ACHN (cell line): ENCODE measurements around the gene ERBIN.
"Not testable (repeated sequence)": the region's sequence is repeated elsewhere in the genome, so short reads cannot be mapped to it uniquely, and the experiment has no call there.

Experiments
- DNase-seq: peaks from one replicate; pipeline ENCODE4 v3.0.0-alpha.2; 2015
- in situ Hi-C: cut with HindIII; loops from 2 replicates; pipeline ENCODE4 v1.10.0; 2017; ENCODE audit warnings: low sequenced_read_pairs, low pct_ligation_motif_present, low pct_unique_long_range_greater_than_20kb

Gene ERBIN

GRCh38 chr5:66057239-66057638, 130.9 kb downstream of the ERBIN start:
- in situ Hi-C loops, result no loop called here
- no peak for DNase-seq

- in situ Hi-C loops, DNase-seq: not testable (repeated sequence)
These were observed 134.9 kb downstream of the ERBIN start for GRCh38 chr5:66061320-66061719.

DNA sequence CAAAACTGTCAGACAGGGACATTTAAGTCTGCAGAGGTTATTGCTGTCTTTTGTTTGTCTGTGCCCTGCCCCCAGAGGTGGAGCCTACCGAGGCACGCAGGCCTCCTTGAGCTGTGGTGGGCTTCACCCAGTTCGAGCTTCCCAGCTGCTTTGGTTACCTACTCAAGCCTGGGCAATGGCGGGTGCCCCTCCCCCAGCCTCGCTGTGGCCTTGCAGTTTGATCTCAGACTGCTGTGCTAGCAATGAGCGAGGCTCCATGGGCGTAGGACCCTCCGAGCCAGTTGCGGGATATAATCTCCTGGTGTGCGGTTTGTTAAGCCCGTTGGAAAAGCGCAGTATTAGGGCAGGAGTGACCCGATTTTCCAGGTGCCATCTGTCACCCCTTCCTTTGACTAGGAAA, 136.7 kb downstream of the ERBIN start:
- DNase-seq, in situ Hi-C loops: not testable (repeated sequence)

- DNase-seq, result no peak
- in situ Hi-C loops, result no loop called here
These were observed 140.5 kb downstream of the ERBIN start for GRCh38 chr5:66066826-66067225.

GRCh38 chr5:66072031-66072430, 145.7 kb downstream of the ERBIN start:
- no peak for DNase-seq
- in situ Hi-C loops, result no loop called here

GRCh38 chr5:66074901-66075300, 148.5 kb downstream of the ERBIN start:
- in situ Hi-C loops, result no loop called here
- DNase-seq, result no peak

GRCh38 chr5:66080664-66081063, 154.3 kb downstream of the ERBIN start:
- in situ Hi-C loops, result no loop called here
- DNase-seq, result no peak

DNA sequence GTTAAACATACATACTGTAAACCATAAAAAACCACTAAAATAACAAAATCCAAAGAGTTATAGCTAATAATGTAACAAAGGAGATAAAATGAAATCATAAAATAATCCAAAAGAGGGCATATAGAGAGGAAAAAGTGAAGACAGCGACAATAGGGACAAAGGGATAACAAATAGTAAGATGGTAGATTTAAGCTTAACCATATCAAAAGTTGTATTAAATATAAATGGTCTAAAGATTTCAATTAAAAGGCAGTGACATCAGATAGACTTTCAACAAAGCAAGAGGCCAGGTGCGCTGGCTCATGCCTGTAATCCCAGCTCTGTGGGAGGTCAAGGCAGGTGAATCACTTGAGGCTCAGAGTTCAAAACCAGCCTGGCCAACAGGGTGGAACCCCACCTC, 163.0 kb downstream of the ERBIN start:
- in situ Hi-C loops, result no loop called here
- DNase-seq, result no peak

- in situ Hi-C loops, result no loop called here
These were observed 174.5 kb downstream of the ERBIN start for GRCh38 chr5:66100851-66101250.

DNA sequence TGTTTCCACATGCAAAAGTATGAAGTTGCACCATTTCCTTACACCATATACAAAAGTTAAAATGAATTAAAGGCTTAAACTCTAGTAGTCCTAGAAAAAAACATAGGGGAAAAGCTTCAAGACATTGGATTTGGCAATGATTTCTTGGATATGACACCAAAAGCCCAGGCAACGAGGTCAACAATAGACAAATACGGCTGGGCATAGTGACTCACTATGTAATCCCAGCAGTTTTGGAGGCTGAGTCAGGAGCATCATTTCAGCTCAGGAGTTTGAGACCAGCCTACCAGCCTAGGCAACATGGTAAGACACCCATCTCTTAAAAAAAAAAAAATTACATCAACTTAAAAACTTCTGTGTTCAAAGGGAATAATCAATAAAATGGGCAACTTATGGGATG, 186.8 kb downstream of the ERBIN start:
- in situ Hi-C loops, result no loop called here
- peak; percentile 59 for DNase-seq

More at GRCh38 chr5:66100851-66101250, 174.5 kb downstream of the ERBIN start:
- DNase-seq, result no peak

GRCh38 chr5:66118304-66118703, 191.9 kb downstream of the ERBIN start:
- in situ Hi-C loops, result no loop called here

DNA sequence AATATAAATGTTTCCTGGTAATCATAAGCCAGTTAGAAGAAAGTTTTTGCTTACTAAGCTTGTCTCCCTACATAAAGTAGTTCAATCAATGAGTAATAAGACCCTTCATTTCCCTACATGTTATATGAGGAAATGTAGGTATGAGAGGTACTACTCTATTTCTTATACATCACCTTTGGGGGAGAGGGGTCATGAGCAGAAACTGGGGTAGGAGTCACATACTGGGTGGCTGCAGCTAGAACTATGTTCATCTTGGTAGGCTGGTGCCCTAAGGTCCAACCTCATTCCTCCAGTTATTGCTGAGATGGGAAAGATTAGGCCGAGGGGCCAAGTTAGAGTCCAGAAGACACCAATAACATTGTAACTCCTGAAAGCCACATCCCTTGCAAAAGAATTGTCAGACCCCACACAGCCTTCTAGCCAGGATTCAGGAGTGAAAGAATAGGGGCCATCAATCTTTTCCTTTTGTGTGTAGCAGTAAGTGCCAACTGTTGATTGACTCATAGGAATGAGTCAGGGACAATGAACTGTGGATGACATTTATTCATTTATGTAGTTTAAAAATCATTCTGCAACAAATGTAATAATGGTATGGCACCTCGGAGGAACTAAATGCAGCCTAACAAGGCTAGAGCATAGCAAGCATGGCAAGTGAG, 196.1 kb downstream of the ERBIN start:
- in situ Hi-C loops, result no loop called here

More at GRCh38 chr5:66118304-66118703, 191.9 kb downstream of the ERBIN start:
- no peak for DNase-seq

GRCh38 chr5:66129144-66129543, 202.8 kb downstream of the ERBIN start:
- in situ Hi-C loops, result no loop called here
- no peak for DNase-seq

More for the DNA sequence above, 196.1 kb downstream of the ERBIN start:
- DNase-seq, result no peak

DNA sequence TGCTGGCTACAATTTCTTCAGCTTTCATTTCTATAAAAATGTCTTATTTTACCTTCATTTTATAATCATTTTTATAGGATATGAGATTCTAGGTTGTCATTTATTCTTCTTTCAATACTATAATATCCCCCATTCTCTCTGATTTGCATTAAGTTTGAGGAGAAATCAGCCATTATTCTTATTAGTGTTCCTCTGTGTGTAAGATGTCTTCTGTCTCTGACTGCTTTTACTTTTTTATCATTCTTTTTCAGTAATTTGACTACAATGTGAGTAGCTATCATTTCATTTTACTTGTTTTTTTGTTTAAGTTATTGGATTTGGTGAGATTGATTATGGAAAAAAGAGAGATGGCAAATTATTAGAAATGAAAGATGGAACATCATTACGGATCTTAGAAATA, 204.1 kb downstream of the ERBIN start:
- in situ Hi-C loops, result no loop called here

More for the DNA sequence above, 204.1 kb downstream of the ERBIN start:
- DNase-seq, result no peak
